GM19463 (cell line): ENCODE data around the gene DDAH1.
"Not testable (repeated sequence)": the region's sequence is repeated elsewhere in the genome, so short reads cannot be mapped to it uniquely, and the experiment has no call there.

Source experiments
- ATAC-seq: cut with Tn5 transposase; IDR thresholded peaks from one replicate; pipeline ENCODE4 v1.9.1; 2021; ENCODE audit warnings: mild to moderate bottlenecking, moderate library complexity; ENCODE audit not compliant: unreplicated experiment

Gene DDAH1

DNA sequence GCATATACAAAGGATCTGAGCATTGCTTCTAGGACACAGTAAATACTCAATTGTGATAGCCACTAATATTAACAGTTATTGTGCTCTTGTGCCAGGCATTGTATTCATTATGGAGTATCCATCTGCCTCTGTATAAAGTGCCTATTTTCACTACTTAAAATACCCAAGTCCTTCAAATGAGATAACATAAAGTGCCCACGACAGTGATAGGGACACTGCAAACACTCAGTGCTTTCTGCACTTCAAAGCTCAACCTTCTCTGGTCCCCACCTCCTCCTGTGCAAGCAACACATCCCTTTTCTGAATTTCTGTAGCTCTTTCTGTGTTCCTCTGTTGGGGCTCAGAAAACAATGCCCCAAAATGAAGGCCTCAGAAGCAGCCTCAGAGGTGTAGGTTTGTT, 6.6 kb upstream of the DDAH1 start:
- no peak for ATAC-seq

GRCh38 chr1:85470130-85470529, 5.2 kb upstream of the DDAH1 start:
- ATAC-seq: not testable (repeated sequence)

- ATAC-seq: no peak
Observed at GRCh38 chr1:85467929-85468540, 3.1 kb upstream of the DDAH1 start.

DNA sequence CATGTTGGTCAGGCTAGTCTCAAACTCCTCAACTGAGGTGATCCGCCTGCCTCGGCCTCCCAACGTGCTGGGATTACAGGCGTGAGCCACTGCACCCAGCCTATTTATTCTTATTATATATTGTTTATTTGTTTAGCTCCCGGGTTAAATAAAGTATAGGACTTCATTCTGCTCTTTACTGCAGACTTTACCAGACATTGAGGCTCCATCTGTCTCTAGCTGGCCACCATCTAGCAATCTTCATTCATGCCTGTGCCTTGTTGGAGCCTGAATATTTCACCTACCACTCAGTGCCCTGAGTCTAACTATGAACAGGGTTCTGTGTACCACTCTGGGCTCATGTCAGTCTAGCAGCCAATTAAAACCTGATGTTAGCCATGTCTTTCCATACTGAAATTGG, 2.1 kb upstream of the DDAH1 start:
- no peak for ATAC-seq

- no peak for ATAC-seq
Observed at GRCh38 chr1:85465786-85466134, 801 bp upstream of the DDAH1 start.

DNA sequence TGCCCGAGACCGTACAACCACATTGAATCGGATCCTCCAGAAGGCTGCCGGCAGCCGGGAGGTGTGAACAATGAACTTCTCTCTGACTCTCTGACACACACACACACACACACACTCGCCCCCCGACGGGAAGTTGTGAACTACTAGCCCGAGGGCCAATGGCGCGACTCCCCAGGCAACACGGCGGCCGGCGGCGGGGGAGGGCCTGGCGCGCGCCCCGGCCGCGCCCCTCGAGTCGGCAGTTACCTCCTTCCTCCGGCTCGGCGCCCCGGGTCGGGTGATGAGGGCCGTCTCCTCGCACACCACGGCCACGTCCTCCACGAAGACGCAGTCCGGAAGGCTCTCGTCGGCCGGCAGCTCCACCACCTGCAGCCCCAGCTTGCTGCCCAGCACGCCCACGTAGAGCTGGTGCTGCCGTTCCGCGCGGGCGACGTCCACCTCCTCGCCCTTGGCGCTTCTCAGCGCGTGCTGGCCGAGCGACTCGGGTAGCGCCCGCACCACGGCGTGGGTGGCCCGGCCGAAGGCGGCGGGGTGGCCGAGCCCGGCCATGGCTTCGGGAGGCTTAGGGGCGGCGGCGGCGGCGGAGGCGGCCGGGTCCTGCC, 361 bp downstream of the DDAH1 start:
- peak; percentile 61 for ATAC-seq

DNA sequence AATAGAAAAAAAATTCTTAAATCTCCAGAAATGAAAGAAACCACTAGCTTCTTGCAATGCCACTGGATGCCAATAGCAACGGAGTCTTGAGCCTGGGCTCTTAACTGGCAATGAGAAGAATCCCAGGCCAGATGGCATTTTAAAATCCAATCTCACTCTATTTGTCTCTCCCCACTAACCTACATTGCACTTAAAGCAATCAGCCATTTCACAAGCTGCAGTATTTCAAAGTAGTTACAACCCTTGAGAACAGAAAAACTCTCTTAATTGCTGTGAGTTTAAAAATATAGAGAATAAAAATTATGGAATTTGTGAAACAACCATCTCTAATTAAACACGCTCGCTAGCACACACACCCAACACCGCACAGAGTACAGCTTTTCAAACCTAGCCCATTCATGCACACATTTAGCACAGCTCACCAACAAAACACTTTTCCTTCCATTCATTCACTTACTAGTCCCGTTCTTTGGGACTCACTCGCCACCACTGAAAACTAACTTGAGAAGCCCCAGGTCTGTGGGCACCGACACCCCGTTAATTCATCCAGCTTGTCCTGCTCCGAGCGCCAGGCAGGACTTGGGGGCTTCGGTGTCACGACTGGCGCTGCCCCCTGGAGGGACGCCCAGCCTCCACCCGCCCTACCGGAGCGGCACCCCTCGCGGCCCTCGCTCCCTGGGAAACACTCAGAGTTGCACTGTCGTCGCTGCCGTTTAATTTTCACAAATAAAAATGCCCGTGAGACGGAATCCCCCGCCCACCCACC, 1.0 kb downstream of the DDAH1 start:
- ATAC-seq: peak; percentile 7

GRCh38 chr1:85462931-85463649, 1.9 kb downstream of the DDAH1 start:
- ATAC-seq: no peak

- ATAC-seq: no peak
Observed at GRCh38 chr1:85461216-85461918, 3.6 kb downstream of the DDAH1 start.

DNA sequence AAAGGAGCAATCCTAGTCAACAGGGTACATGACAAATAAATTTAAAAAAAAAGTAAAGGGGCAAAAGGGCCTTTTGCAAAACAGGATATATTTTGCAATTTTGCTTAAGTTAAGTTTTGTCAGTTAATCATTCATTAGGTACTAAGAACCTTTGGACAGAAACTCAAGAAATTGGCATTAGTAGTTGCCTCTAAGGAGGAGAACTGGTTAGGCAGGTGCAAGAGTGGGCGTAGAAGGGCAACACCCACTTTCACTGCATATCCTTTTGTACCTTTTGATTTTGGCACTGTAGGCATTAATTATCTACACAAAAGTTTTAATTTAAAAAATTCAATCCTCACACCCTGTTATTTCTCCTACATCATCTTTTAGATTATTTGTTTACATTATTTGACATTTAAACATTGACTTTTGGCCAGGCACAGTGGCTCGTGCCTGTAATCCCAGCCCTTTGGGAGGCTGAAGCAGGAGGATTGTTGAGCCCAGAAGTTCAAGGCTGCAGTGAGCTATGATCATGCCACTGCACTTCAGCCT, 4.3 kb downstream of the DDAH1 start:
- ATAC-seq: no peak

DNA sequence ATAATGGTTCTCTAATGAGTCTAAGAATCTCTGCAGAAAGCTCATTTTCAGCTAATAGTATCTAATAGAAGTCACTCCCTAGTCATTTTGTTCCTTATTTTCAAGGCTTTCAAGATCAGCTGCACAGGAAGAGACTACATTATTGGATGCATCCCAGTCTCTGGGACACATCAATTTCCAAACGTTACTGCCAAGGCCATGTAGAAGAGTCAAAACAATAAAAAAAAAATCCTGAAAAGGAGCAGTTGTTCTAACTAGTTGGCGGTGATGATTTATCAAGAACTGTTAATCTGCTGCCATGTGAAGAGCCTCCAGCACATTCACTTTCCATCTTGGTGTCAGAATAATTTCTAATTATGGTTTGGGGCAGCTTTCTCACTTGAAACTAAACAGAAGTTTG, 5.7 kb downstream of the DDAH1 start:
- no peak for ATAC-seq

DNA sequence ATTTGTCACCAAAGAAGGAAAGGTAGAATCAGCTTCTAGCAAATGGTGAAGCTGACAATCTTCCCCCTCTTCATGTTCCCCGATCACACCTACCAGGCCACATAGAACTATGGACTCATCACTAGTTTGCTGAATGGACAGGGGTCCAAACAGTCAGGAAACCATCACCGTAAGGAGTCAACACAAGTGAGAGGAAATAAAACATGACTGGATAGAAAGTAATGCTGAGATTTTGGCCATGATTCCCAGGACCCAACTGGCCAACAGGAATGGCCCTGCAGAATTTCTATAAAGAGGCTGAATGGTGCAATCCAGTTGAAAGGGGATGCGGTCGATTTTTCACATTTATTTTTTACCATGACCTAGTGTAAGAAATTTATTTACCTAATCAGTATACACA, 10.7 kb downstream of the DDAH1 start:
- no peak for ATAC-seq

GRCh38 chr1:85453640-85454194, 11.2 kb downstream of the DDAH1 start:
- ATAC-seq: no peak

DNA sequence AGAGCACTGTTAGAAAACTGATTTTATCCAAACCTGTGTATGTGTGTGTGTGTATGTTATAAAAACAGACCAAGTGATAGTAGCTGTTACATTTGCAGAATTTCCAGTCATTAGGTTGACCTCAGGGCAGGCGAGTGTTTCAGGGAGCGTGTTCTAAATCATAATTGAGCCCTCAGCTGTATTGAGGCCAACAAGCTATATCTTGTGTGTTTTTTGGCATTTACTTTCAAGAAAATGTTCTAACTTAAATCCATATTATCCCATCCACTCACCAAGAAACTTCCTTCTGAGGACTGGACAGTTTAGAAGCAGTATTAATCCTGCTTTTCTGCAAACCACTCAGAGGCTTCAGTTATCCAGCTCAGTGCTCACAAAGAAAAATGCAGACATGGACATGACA, 12.0 kb downstream of the DDAH1 start:
- no peak for ATAC-seq

DNA sequence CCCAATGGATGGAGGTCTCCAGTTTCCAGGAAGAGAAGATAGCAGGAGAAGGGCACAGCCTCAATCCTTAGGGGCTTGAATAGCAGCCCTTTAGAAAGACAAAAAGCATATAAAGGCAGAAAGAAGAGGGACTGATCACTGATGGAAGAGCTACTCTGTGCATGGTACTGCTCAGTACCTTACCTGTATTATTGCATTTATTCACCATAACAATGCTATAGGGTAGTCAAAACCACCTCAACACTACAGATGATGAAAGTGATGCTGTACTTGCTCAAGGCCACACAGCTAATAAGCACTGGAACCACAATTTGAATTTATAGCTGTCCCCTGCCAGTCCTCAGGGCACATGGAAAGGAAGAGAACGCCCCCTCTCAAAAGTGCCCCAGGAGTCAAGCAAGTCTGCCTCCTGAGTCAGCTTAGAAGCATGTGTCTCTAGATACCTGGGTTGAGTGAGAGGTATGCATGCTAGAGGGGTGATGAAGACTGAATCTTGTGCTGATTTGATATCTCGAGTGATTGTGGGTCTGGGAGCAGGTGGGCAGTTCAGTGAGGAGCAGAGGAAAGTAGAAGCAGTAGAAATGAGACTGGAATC, 13.6 kb downstream of the DDAH1 start:
- ATAC-seq: no peak

GRCh38 chr1:85450832-85451231, 14.1 kb downstream of the DDAH1 start:
- no peak for ATAC-seq

GRCh38 chr1:85449356-85449755, 15.6 kb downstream of the DDAH1 start:
- no peak for ATAC-seq

- no peak for ATAC-seq
Observed at GRCh38 chr1:85448358-85448757, 16.6 kb downstream of the DDAH1 start.

DNA sequence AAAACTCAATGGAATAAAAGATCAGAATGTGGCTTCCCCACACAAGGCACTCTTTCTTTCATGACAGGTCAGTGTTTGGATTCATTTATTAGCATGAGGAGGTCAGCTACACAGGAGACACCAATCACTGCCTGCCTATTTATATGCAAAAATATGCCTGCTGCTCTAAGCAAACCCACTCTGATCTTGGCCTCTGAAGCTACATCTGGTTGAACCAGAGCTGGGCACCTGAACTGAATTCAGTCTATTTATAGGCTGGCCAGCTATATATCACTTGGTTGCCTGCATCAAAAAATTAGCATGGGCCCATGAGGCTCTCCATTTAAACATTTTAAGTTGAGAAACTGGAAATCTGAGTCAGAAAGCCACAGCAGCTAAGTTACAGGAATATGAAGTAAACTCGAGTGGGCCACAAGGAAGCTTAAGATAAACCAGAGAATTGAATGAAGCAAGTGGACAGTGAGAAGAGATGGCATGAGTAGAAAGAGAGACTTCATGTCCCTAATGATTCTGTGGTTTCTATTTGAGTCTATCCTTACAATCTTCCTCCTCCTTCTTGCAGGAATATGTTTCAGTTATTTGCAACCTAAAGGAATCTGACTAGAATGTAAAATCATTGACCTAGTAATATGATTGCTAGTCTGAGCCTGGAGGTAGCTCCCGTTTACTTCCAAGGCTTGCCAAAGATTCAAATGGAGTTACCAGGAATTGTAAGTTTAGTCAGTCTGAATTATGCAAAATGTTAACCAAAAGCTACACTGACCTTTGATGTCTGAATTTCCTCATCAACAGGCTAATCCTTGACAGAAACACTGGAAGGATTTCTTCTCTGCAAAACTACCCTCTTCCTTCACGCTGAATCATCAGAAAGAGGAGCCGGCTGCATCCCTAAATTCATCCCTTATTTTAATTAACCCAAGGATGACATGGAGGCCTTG, 17.7 kb downstream of the DDAH1 start:
- no peak for ATAC-seq
